Measurements from ENCODE around the gene GRAP2. TPM values are rescaled to one million over a fixed set of nuclear protein-coding genes. Genes with fewer than 3 reads are reported as not detected.

GRAP2 gene
- total and polyA plus RNA-seq, 2 of the 13 experiments (the other 11 are each of a cell fraction or from before 2014, with no cell fraction given): 0.15 TPM; not detected in 1

- H3K27ac ChIP-seq (ENCODE audit: extremely low read length, insufficient read depth, low read length): no peak overlapping the region
- no peak for DNase-seq (ENCODE audit: low spot score)
- no TSS peak for BruUV-seq (replicated peaks)
- H3K4me1 ChIP-seq (ENCODE audit: insufficient read depth, low read length): no peaks in the 10 kb centered on the region
- no peaks in the 10 kb centered on the region for H3K79me2 ChIP-seq (ENCODE audit: insufficient read depth, low read length)
- no peaks in the 10 kb centered on the region for H3K9me3 ChIP-seq (ENCODE audit: low read length)
- H3K36me3 ChIP-seq (replicated peaks in 1 of 2; ENCODE audit: control insufficient read depth in 1 of 2, insufficient read depth in 2 of 2, low read length in 2 of 2): no peaks in the 10 kb centered on the region
- no peak overlapping the region for H2AFZ ChIP-seq (ENCODE audit: low read length)
- ChIA-PET CTCF (ENCODE audit: low intra/inter-chr PET ratio, low total read pairs) (no interaction called here), POLR2A (interaction anchor here (0.6 kb wide), 1 partner anchor 219 kb away, joined by 5 read pairs; no protein-coding TSS in a partner anchor)
- WGBS (ENCODE audit: low lambda C conversion rate): 34% methylated on average over 8 of the region's 9 CpGs
- no peak overlapping the region for H3K4me3 ChIP-seq (replicated peaks in 1 of 3; ENCODE audit: insufficient read depth in 1 of 3, low read depth in 2 of 3, low read length in 3 of 3)
- in situ Hi-C loops (cut with HindIII; ENCODE audit: extremely low pct_ligation_motif_present, low pct_unique_long_range_greater_than_20kb) (no loop called here), intact Hi-C loops (cut with micrococcal nuclease; ENCODE audit: unreplicated experiment) (loop anchor here (5.0 kb wide), 1 partner anchor 560 kb away; no protein-coding TSS in a partner anchor)
- no peak for FAIRE-seq
- H3K27me3 ChIP-seq (ENCODE audit: control insufficient read depth in 1 of 2, insufficient read depth in 2 of 2, low read length in 2 of 2): peaks cover 0 to 24% of the 10 kb centered on the region in 2 experiments; a peak in 4 of 5 replicates
- H3K9ac ChIP-seq (ENCODE audit: insufficient read depth, low read depth, low read length): no peak overlapping the region
- no peak overlapping the region for H3K4me2 ChIP-seq (ENCODE audit: low read depth, low read length)
- TF ChIP-seq FOSL2 (CRISPR knock-in tag; IDR thresholded peaks at IDR 0.05): no peak
- TF ChIP-seq ZNF543 (CRISPR knock-in tag; IDR thresholded peaks at IDR 0.05): no peak
- TF ChIP-seq ZBTB46 (CRISPR knock-in tag; IDR thresholded peaks at IDR 0.05; ENCODE audit: borderline replicate concordance): no peak
- no peak for TF ChIP-seq HDAC6 (IDR thresholded peaks at IDR 0.05; ENCODE audit: low read depth, low read length)
- TF ChIP-seq ZNF335 (CRISPR knock-in tag; IDR thresholded peaks at IDR 0.05): no peak
- no peak for TF ChIP-seq ZSCAN29 (CRISPR knock-in tag; conservative IDR thresholded peaks at IDR 0.05)
- TF ChIP-seq ZFP36L2 (CRISPR knock-in tag; IDR thresholded peaks at IDR 0.05): no peak
- TF ChIP-seq ZNF180 (CRISPR knock-in tag; IDR thresholded peaks at IDR 0.05; ENCODE audit: borderline replicate concordance, low read depth): no peak
- TF ChIP-seq MAX (IDR thresholded peaks at IDR 0.05): no peak
- no peak for TF ChIP-seq ZFP1 (CRISPR knock-in tag; IDR thresholded peaks at IDR 0.05)
- TF ChIP-seq CHD4 (IDR thresholded peaks at IDR 0.05; ENCODE audit: borderline replicate concordance, low read length): no peak
- TF ChIP-seq ARID2 (CRISPR knock-in tag; IDR thresholded peaks at IDR 0.05; ENCODE audit: borderline replicate concordance): no peak
- no peak for ATAC-seq
- H4K20me1 ChIP-seq (ENCODE audit: insufficient read depth, low read length): no peaks in the 10 kb centered on the region
Observed at GRCh38 chr22:39907605-39908097, 6.8 kb downstream of the GRAP2 start.

All from HepG2 (cell line).